Neural cell (in vitro differentiated cells): ENCODE measurements around the gene PRELID1.

ENCODE experiments used
- EP300 ChIP-seq: fragments of 450-650 bp; conservative IDR thresholded peaks from 2 replicates; pipeline ENCODE4 v1.6.1; 2014; ENCODE audit warnings: antibody characterized with exemption, mild to moderate bottlenecking, moderate library complexity; ENCODE audit not compliant: poor library complexity, severe bottlenecking
- POLR2AphosphoS5 ChIP-seq: IDR thresholded peaks from 2 replicates; pipeline ENCODE4 v1.6.1; 2012
- RAD21 ChIP-seq: fragments of 450-650 bp; conservative IDR thresholded peaks from 2 replicates; pipeline ENCODE4 v1.6.1; 2014; ENCODE audit warnings: antibody characterized with exemption, mild to moderate bottlenecking, moderate library complexity
- TAF1 ChIP-seq: IDR thresholded peaks from 2 replicates; pipeline ENCODE4 v1.6.1; 2012; ENCODE audit warnings: low read depth
- TF ChIP-seq, protein P1 (sequence below): fragments of 450-650 bp; IDR thresholded peaks from 2 replicates; pipeline ENCODE4 v1.5.1; 2014; ENCODE audit warnings: antibody characterized with exemption, mild to moderate bottlenecking, moderate library complexity; ENCODE audit not compliant: poor library complexity, severe bottlenecking

- TF ChIP-seq, protein P1, sequence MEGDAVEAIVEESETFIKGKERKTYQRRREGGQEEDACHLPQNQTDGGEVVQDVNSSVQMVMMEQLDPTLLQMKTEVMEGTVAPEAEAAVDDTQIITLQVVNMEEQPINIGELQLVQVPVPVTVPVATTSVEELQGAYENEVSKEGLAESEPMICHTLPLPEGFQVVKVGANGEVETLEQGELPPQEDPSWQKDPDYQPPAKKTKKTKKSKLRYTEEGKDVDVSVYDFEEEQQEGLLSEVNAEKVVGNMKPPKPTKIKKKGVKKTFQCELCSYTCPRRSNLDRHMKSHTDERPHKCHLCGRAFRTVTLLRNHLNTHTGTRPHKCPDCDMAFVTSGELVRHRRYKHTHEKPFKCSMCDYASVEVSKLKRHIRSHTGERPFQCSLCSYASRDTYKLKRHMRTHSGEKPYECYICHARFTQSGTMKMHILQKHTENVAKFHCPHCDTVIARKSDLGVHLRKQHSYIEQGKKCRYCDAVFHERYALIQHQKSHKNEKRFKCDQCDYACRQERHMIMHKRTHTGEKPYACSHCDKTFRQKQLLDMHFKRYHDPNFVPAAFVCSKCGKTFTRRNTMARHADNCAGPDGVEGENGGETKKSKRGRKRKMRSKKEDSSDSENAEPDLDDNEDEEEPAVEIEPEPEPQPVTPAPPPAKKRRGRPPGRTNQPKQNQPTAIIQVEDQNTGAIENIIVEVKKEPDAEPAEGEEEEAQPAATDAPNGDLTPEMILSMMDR, result no peak
- TF ChIP-seq POLR2AphosphoS5, result no peak
- no peak for TF ChIP-seq TAF1
- TF ChIP-seq RAD21, result no peak
- TF ChIP-seq EP300, result no peak
Observed at GRCh38 chr5:177346820-177347219, 43.2 kb downstream of the PRELID1 start.
